Iris pigment epithelial cell (primary cell): ENCODE results near the gene ODAD3.

Source experiments
- DNase-seq: peaks from one replicate; pipeline ENCODE4 v3.0.0-alpha.2; 2011; ENCODE audit warnings: low read depth

The ODAD3 gene

GRCh38 chr19:11374433-11375142 lies 60.3 kb downstream of the ODAD3 start, which contains the start of gene SWSAP1:
Gene SWSAP1 (plus strand): TSS chr19:11374666. CDS start chr19:11374681, 15 bp downstream.
- peak; percentile 100 for DNase-seq

DNA sequence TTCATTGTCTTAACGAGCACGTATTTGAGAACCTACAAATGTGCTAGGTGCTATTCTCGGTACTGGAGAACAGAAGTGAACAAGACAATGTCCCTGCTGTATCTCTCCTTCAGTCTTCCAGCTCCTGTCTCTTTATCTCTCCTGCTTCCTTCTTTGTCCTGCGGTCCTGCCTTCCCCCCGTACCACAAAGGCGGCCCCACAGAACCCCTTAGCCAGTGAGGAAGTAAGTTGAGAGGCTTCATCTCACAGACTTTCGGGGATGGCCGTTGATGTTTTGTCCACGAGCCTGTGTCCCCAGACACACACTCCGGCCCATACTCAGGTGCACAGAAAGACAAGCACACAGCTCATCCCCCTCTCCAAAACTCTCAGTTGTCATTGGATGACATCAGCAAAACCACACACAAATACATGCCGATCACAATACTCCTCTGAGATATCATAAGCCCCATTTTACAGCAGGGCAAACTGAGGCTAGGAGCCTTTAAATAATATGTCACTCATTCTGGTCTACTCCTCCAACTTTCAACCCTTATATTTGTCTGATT lies 61.0 kb downstream of the ODAD3 start:
- no peak for DNase-seq

GRCh38 chr19:11373166-11373884 lies 61.6 kb downstream of the ODAD3 start:
- no peak for DNase-seq

GRCh38 chr19:11370744-11371143 lies 64.2 kb downstream of the ODAD3 start:
- DNase-seq, result no peak
